GM23338 (cell line): ENCODE data around the gene CACNB4. TPM values are rescaled to one million over a fixed set of nuclear protein-coding genes. Genes with fewer than 3 reads are reported as not detected.

Source experiments
- ATAC-seq: fragments of 200-7000 bp; cut with Tn5 transposase; 3 replicates; pipeline ENCODE4 v1.9.1; 2020
- DNase-seq: peaks from one replicate; pipeline ENCODE4 v3.0.0-alpha.2; 2015; ENCODE audit warnings: low spot score
- H2AFZ ChIP-seq: fragments of 200-600 bp; sonication (generic); 2 replicates; pipeline ENCODE4 v1.8.0; 2016; ENCODE audit warnings: antibody characterized with exemption, mild to moderate bottlenecking, moderate library complexity
- H3F3A ChIP-seq: fragments of 200-600 bp; sonication (generic); replicated peaks from 2 replicates; pipeline ENCODE4 v1.8.0; 2017; ENCODE audit warnings: antibody characterized with exemption, mixed run types, low read depth
- H3K27ac ChIP-seq: fragments of 200-600 bp; sonication (generic); 2 replicates; pipeline ENCODE4 v1.6.1; 2016; ENCODE audit warnings: low read depth
- H3K27me3 ChIP-seq: fragments of 200-600 bp; sonication (generic); 2 replicates; pipeline ENCODE4 v1.8.0; 2016; ENCODE audit warnings: mild to moderate bottlenecking, mixed run types, moderate library complexity; ENCODE audit not compliant: insufficient read depth
- H3K36me3 ChIP-seq: fragments of 200-600 bp; sonication (generic); 2 replicates; pipeline ENCODE4 v1.8.0; 2016; ENCODE audit warnings: mild to moderate bottlenecking; ENCODE audit not compliant: insufficient read depth
- H3K4me1 ChIP-seq: fragments of 200-600 bp; sonication (generic); 2 replicates; pipeline ENCODE4 v1.8.0; 2016; ENCODE audit warnings: mild to moderate bottlenecking, moderate library complexity; ENCODE audit not compliant: insufficient read depth
- H3K4me2 ChIP-seq: fragments of 200-600 bp; sonication (generic); 2 replicates; pipeline ENCODE4 v1.7.1; 2017; ENCODE audit warnings: mixed run types
- H3K4me3 ChIP-seq: fragments of 200-600 bp; sonication (generic); 2 replicates; pipeline ENCODE4 v1.6.1; 2016; ENCODE audit warnings: mixed run types
- H3K79me2 ChIP-seq: fragments of 200-600 bp; sonication (generic); replicated peaks from 2 replicates; pipeline ENCODE4 v1.8.0; 2017; ENCODE audit warnings: mild to moderate bottlenecking; ENCODE audit not compliant: insufficient read depth
- H3K9me2 ChIP-seq: fragments of 200-600 bp; sonication (generic); 2 replicates; pipeline ENCODE4 v1.8.0; 2017; ENCODE audit not compliant: insufficient read depth
- H4K20me1 ChIP-seq: fragments of 200-600 bp; sonication (generic); replicated peaks from 2 replicates; pipeline ENCODE4 v1.8.0; 2017; ENCODE audit warnings: mild to moderate bottlenecking; ENCODE audit not compliant: insufficient read depth
- H3K27ac Mint-ChIP-seq: 2 replicates; pipeline ENCODE4 v1.8.0; 2020; ENCODE audit warnings: inconsistent platforms, mild to moderate bottlenecking, moderate library complexity, mixed read lengths
- H3K27me3 Mint-ChIP-seq: 3 replicates; pipeline ENCODE4 v1.8.0; 2022; ENCODE audit warnings: low read depth, mild to moderate bottlenecking, moderate library complexity, mixed read lengths, inconsistent platforms; ENCODE audit not compliant: insufficient read depth, poor library complexity
- H3K36me3 Mint-ChIP-seq: 3 replicates; pipeline ENCODE4 v1.8.0; 2021; ENCODE audit warnings: low read depth, mild to moderate bottlenecking, inconsistent platforms, moderate library complexity, mixed read lengths
- H3K4me1 Mint-ChIP-seq: 3 replicates; pipeline ENCODE4 v1.8.0; 2020; ENCODE audit warnings: mild to moderate bottlenecking, inconsistent platforms, mixed read lengths
- H3K4me3 Mint-ChIP-seq: 3 replicates; pipeline ENCODE4 v1.8.0; 2021; ENCODE audit warnings: moderate library complexity, mild to moderate bottlenecking, inconsistent platforms, mixed read lengths
- H3K9me3 Mint-ChIP-seq: 3 replicates; pipeline ENCODE4 v1.8.0; 2020; ENCODE audit warnings: moderate library complexity, mild to moderate bottlenecking, inconsistent platforms, mixed read lengths
- CTCF ChIP-seq, 2 experiments: fragments of 200-600 bp in 1 of 2; sonication (generic) in 1 of 2; conservative IDR thresholded peaks; 2 replicates each; pipeline versions ENCODE4 v1.5.1 to v1.6.1; 2016 to 2017; ENCODE audit warnings: antibody characterized with exemption in 2 of 2, low read depth in 2 of 2, mild to moderate bottlenecking in 2 of 2, moderate library complexity in 1 of 2
- EZH2 ChIP-seq: fragments of 200-600 bp; sonication (generic); IDR thresholded peaks from one replicate; pipeline ENCODE4 v1.8.0; 2017; ENCODE audit warnings: antibody characterized with exemption, mild to moderate bottlenecking, low read depth; ENCODE audit not compliant: unreplicated experiment
- EZH2phosphoT487 ChIP-seq: fragments of 200-600 bp; sonication (generic); IDR thresholded peaks from one replicate; pipeline ENCODE4 v1.8.1; 2018; ENCODE audit warnings: antibody characterized with exemption; ENCODE audit not compliant: unreplicated experiment
- JUNB ChIP-seq: IDR thresholded peaks from one replicate; pipeline ENCODE4 v1.6.1; 2016; ENCODE audit warnings: antibody characterized with exemption; ENCODE audit not compliant: unreplicated experiment
- NANOG ChIP-seq: IDR thresholded peaks from 2 replicates; pipeline ENCODE4 v1.6.1; 2016; ENCODE audit warnings: antibody characterized with exemption, borderline replicate concordance
- POLR2AphosphoS5 ChIP-seq: IDR thresholded peaks from 2 replicates; pipeline ENCODE4 v1.6.1; 2016; ENCODE audit warnings: antibody characterized with exemption, low read depth
- REST ChIP-seq: IDR thresholded peaks from one replicate; pipeline ENCODE4 v1.6.1; 2018; ENCODE audit warnings: antibody characterized with exemption; ENCODE audit not compliant: unreplicated experiment
- STAT1 ChIP-seq: IDR thresholded peaks from one replicate; pipeline ENCODE4 v1.6.1; 2016; ENCODE audit warnings: antibody characterized with exemption; ENCODE audit not compliant: unreplicated experiment
- ZNF331 ChIP-seq: fragments of 250-450 bp; sonication (Bioruptor Pico); IDR thresholded peaks from 2 replicates; pipeline ENCODE4 v1.5.0; 2020; ENCODE audit warnings: low read depth, mild to moderate bottlenecking, moderate library complexity
- ZNF462 ChIP-seq: fragments of 250-450 bp; sonication (Bioruptor Pico); IDR thresholded peaks from 2 replicates; pipeline ENCODE4 v1.5.0; 2020; ENCODE audit warnings: mild to moderate bottlenecking, moderate library complexity
- polyA plus RNA-seq: library from polyadenylated mRNA; unstranded; fragments of >200 nt; fragmentation: Nextera tagmentation; extraction: Ambion mirVana; gene quantifications from 2 replicates; pipeline ENCODE4 v1.2.1, GENCODE V29; 2016
- total RNA-seq: library from RNA; depleted of rRNA; stranded (reverse); fragments of >200 nt; shearing (Covaris generic); gene quantifications from 2 replicates; pipeline ENCODE4 v1.2.3, GENCODE V29; 2014

The CACNB4 gene
- total and polyA plus RNA-seq, 2 experiments from 2014 or later: 4.0 to 9.8 TPM

- Histone ChIP-seq H3K27me3 (no peaks in the 10 kb centered on the region), H3F3A (no peaks in the 10 kb centered on the region), H3K4me3 (no peak overlapping the region), H3K36me3 (no peaks in the 10 kb centered on the region), H4K20me1 (no peaks in the 10 kb centered on the region), H2AFZ (no peak overlapping the region), H3K9me2 (no peaks in the 10 kb centered on the region), H3K79me2 (no peaks in the 10 kb centered on the region), H3K4me1 (no peaks in the 10 kb centered on the region), H3K27ac (no peak overlapping the region), H3K4me2 (no peak overlapping the region)
- H3K27ac Mint-ChIP-seq: no peak overlapping the region
- no peaks in the 10 kb centered on the region for H3K36me3 Mint-ChIP-seq
- H3K27me3 Mint-ChIP-seq: no peaks in the 10 kb centered on the region
- H3K9me3 Mint-ChIP-seq: no peaks in the 10 kb centered on the region
- H3K4me1 Mint-ChIP-seq: no peaks in the 10 kb centered on the region
- H3K4me3 Mint-ChIP-seq: no peak overlapping the region
- ATAC-seq (no peak), DNase-seq (no peak)
- TF ChIP-seq ZNF462 (no peak), ZNF331 (CRISPR knock-in tag) (no peak)
These were observed 257.8 kb downstream of the CACNB4 start for GRCh38 chr2:151841047-151841424.

DNA sequence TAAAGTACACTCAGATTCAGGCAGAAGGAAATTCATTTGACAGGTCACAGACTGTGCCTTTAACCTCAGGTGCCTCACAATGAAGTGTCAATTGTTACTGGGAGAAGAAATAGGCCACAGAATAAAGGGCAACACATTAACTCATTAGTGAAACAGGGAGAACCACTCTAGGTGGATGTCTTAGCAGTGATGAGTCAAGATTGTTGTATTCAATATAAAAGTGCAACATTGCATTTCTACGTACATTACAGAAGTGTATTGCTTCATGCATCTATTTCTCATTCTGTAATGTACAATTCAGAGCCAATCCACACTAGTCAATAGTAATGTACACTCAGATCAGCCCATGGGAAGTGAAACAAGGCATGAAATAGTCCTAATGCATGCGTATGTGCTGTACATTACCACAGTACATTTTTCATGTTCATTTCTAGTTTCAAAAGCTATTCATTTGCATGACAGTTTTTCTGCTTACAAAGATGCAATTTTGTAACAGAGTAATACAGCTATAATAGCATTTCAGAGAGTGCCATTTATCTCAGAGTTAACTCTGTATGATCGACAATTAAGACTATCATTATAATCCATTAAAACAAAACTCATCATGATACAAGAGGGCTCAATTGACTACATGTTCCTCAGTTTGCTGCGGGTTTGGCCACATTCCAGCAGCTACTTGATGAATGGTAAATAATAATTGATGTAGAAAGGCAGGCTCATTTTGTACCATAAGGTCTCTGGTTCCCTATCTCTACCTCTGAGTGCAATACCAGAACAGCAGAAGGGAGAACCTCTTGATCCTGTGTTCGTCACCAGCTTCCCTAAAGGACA, 258.4 kb downstream of the CACNB4 start:
- no peaks in the 10 kb centered on the region for H3K27me3 Mint-ChIP-seq
- TF ChIP-seq JUNB: no peak
- no peak for TF ChIP-seq POLR2AphosphoS5
- no peak for TF ChIP-seq EZH2phosphoT487
- no peak for TF ChIP-seq STAT1
- no peak for TF ChIP-seq ZNF331 (CRISPR knock-in tag)
- no peak for TF ChIP-seq NANOG
- TF ChIP-seq EZH2: no peak
- no peak for TF ChIP-seq CTCF (conservative IDR thresholded peaks at IDR 0.05; ENCODE audit: low read depth in 2 of 2)
- no peak for TF ChIP-seq REST

More for the DNA sequence above, 258.4 kb downstream of the CACNB4 start:
- H3K4me2 ChIP-seq: no peak overlapping the region
- no peaks in the 10 kb centered on the region for H3K27me3 ChIP-seq
- H3F3A ChIP-seq: no peaks in the 10 kb centered on the region
- Mint-ChIP-seq H3K36me3 (no peaks in the 10 kb centered on the region), H3K9me3 (no peaks in the 10 kb centered on the region), H3K4me1 (peaks cover 2% of the 10 kb centered on the region; the same call in 1 of the 3 replicates), H3K27ac (no peak overlapping the region), H3K4me3 (no peak overlapping the region)
- H3K36me3 ChIP-seq: no peaks in the 10 kb centered on the region
- H4K20me1 ChIP-seq: no peaks in the 10 kb centered on the region
- H3K9me2 ChIP-seq: no peaks in the 10 kb centered on the region
- DNase-seq: no peak
- H3K4me3 ChIP-seq: no peak overlapping the region
- H2AFZ ChIP-seq: no peak overlapping the region
- ATAC-seq: no peak
- no peak overlapping the region for H3K27ac ChIP-seq
- H3K79me2 ChIP-seq: no peaks in the 10 kb centered on the region
- no peaks in the 10 kb centered on the region for H3K4me1 ChIP-seq
